HPDE6-E6E7 (cell line): Measurements from ENCODE around the gene RBM23.
"Not testable (repeated sequence)": the region's sequence is repeated elsewhere in the genome, so short reads cannot be mapped to it uniquely, and the experiment has no call there.

Source experiments
- DNase-seq: peaks from one replicate; pipeline ENCODE4 v3.0.0; 2011; ENCODE audit warnings: missing footprints; ENCODE audit errors: extremely low spot score

The RBM23 gene

GRCh38 chr14:22918804-22919600, at the start of gene RBM23:
RBM23 (minus strand) TSS chr14:22919149.
- peak; percentile 94 for DNase-seq

DNA sequence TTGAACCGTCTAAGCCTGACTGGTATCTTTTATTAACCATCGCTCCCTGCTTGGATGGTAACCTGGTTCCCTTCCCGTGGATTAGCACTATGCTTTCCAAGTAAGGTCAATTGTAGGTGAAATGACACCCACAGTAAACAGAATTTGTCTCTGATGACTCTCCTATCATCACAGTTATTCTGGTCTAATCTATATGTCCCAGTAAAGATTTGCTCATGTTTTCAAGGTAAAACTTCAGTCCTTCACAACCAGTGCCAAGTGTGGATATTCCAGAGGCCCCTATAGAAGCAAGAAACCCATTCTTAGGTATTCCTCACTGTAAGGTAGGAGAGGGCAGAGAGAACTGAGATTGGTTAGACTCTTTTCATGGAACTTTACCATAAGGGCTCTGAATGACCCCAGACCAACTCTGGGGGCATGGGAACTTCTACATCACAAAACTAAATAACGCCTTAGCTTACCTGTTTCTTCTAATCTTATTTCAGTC, 47.9 kb upstream of the RBM23 start:
- DNase-seq = no peak

GRCh38 chr14:22965916-22966782, 47.2 kb upstream of the RBM23 start:
- not testable (repeated sequence) for DNase-seq

GRCh38 chr14:22962061-22962676, 43.2 kb upstream of the RBM23 start:
- no peak for DNase-seq

DNA sequence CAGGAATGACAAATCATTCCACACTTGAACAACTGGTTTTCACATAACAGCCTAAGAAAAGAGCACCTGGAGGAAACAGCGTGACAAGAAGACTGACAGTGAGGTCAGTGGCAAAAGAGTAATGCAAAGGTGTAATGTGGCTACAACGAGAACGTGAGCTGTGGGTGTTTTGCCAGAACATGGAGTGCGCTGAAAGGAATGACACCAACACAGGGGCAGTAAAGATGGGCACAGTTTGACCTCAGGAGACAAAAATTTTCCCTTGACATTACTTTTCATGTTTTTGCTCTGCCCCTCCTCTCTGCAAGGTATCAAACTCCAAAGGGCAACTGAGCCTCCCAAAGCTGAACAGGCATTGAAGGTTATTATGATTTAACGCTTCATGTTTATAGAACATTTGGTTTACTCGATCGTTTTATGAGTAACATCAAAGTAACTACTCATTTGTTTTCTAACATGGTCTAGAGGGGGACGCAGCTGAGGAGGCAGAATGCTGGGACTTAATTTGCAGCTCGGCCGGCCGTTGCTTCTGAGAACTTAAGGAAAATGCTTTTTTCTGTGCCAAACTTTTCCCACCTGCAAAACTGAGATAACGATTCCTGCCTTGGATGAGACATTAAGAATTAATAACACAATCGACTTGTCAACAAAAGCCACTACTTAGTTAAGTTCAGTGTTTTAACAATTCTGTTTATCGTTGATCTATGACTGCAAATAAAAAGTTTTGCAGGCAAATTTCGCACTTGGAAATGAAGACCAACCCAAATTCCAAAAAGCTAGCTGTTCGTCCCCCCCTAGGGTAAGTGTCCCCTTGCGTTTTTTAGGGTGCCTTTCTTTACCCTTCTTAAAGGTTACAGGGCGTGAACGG, 37.0 kb upstream of the RBM23 start:
- no peak for DNase-seq

- no peak for DNase-seq
Observed at GRCh38 chr14:22952418-22952817, 33.5 kb upstream of the RBM23 start.

DNA sequence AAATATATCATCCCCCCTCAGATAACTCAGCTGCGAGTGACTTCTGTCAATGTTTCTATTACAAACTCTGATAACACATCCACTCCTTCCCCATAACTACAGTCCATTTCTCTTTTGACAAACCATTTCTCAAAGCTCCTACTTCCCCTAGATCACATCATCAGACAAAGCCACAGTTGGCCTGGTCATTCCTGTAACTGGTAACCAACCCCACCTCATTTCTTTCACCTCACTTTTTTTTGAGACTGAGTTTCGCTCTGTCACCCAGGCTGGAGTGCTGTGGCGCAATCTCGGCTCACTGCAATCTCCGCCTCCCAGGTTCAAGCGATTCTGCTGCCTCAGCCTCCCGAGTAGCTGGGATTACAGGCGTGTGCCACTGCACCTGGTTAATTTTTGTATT, 32.8 kb upstream of the RBM23 start:
- not testable (repeated sequence) for DNase-seq

DNA sequence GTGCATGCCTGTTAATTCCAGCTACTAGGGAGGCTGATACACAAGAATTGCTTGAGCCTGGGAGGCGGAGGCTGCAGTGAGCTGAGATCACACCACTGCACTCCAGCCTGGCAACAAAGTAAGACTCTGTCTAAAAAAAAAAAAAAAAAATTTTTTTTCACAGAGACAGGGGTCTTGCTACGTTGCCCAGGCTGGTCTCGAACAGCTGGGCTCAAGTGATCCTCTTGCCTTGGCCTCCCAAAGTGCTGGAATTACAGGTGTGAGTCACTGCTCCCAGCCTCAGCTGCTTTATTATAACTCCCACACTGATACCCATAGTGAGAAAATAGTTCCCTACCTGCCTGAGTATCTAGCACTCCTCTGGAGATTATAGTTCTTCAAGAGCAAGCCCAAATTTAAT, 26.7 kb upstream of the RBM23 start:
- no peak for DNase-seq

GRCh38 chr14:22939684-22940083, 20.7 kb upstream of the RBM23 start:
- no peak for DNase-seq

DNA sequence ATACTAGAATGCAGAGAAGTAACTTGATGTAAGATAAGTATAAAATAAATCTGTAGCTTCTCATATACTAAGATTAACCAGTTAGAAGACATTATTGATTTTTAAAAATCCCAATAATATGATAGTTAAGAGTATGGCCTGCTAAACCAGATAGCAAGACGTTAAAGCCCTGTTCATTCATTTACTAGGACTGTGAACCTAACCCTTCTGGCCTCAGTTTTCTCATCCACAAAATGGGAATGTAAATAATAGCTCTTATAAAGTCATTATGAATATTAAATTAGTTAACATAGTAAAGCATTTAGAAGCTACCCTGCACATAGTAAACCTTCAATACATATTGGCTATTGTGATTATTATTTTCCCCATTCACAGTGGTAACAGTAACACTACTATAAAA, 16.2 kb upstream of the RBM23 start:
- DNase-seq = no peak

- no peak for DNase-seq
Observed at GRCh38 chr14:22932146-22932545, 13.2 kb upstream of the RBM23 start.

DNA sequence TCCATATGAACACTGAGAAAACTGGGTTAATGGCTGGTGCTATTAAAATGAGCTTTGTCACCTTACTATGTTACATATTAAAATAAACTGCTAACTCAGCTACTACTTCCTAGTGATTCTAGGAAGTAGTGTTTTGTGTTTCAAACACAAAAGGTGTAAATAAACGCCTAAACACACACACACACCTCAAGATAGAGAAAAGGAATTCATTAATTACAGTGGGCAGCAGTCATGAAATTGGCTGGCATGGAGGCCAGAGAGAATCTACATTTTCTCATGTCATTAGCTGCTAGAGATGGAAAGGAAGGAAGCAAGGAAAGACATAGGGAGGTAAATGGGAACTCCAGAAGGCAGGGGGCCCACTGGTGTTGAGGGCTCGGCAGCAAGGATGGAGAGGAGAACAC, 11.0 kb upstream of the RBM23 start:
- DNase-seq = no peak

GRCh38 chr14:22929104-22929960, 10.4 kb upstream of the RBM23 start, which contains the start of gene PRMT5:
PRMT5 (minus strand) TSS chr14:22929376; CDS start chr14:22929361, 15 bp downstream.
- DNase-seq = peak; percentile 98

GRCh38 chr14:22928237-22929103, 9.5 kb upstream of the RBM23 start:
- no peak for DNase-seq

GRCh38 chr14:22926316-22926715, 7.4 kb upstream of the RBM23 start:
- DNase-seq = peak; percentile 78

DNA sequence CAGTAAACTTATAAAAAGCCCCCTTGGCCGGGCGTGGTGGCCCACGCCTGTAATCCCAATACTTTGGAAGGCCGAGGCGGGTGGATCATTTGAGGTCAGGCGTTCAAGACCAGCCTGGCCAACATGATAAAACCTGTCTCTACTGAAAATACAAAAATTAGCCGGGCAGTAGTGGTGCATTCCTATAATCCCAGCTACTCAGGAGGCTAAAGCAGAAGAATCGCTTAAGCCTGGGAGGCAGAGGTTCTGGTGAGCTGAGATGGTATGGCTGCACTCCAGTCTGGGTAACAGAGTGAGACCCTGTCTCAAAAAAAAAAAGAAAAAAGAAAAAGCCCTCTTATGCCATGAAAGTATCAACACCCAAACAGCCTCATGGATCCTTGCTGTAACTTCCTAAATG, 6.6 kb upstream of the RBM23 start:
- DNase-seq = no peak

GRCh38 chr14:22923746-22924145, 4.8 kb upstream of the RBM23 start:
- DNase-seq = no peak

- no peak for DNase-seq
Observed at GRCh38 chr14:22922294-22922693, 3.3 kb upstream of the RBM23 start.

DNA sequence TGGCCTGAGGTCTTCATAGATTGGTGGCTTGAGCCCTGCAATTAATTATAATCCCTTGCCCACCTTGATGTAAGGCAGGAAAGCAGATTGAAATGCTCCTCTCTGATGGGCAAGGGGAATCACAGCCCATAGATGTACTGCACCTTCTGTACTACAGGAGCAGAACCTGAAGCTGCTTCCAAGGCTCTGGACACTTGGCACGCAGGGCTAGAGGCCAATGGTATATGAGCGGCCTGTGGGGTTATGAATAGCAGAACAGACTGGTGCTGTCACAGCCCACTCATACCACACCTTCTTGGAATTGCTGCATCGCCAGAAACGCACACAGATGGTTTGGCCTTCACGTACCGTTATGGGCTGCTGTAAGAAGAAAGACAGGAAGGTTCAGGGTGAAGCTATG, 1.7 kb upstream of the RBM23 start:
- no peak for DNase-seq
